ENCODE measurements around the gene SLC1A5. TPM values are rescaled to one million over a fixed set of nuclear protein-coding genes. Genes with fewer than 3 reads are reported as not detected.

The SLC1A5 gene
- total RNA-seq, 1 experiment from 2014 or later = 104 TPM

- ChIA-PET CTCF (no interaction called here), POLR2A (interaction anchor here (0.7 kb wide), 1 partner anchor 41 kb away, joined by 5 read pairs; no protein-coding TSS in a partner anchor)
- BruUV-seq (replicated peaks) = no TSS peak
- H3K27ac ChIP-seq (ENCODE audit: low read length) = no peak overlapping the region
- intact Hi-C loops (cut with micrococcal nuclease; ENCODE audit: unreplicated experiment) = no loop called here
- no peak for ATAC-seq
- H3K27me3 ChIP-seq (ENCODE audit: control insufficient read depth, insufficient read depth, low read length) = no peaks in the 10 kb centered on the region
- peaks cover 6% of the 10 kb centered on the region for H3K4me1 ChIP-seq (ENCODE audit: control insufficient read depth, insufficient read depth, low read length)
- no peak overlapping the region; a peak in 1 of 4 replicates for H3K4me3 ChIP-seq (ENCODE audit: low read depth in 2 of 2, low read length in 2 of 2)
- in situ Hi-C loops (cut with HindIII; ENCODE audit: low pct_unique_long_range_greater_than_20kb, low sequenced_read_pairs) = no loop called here
- no peak for DNase-seq (ENCODE audit: low read depth, low spot score)
- no peaks in the 10 kb centered on the region for H3K9me3 ChIP-seq (ENCODE audit: control insufficient read depth, insufficient read depth, low read depth, low read length)
- H3K36me3 ChIP-seq (ENCODE audit: control insufficient read depth, insufficient read depth, low read length) = peaks cover 3% of the 10 kb centered on the region; the same call in 1 of the 2 replicates
- no peak for TF ChIP-seq TCF7L2 (IDR thresholded peaks at IDR 0.05; ENCODE audit: low read depth, low read length)
- no peak for TF ChIP-seq POLR2AphosphoS5 (IDR thresholded peaks at IDR 0.05; ENCODE audit: low read depth, low read length)
- TF ChIP-seq SIN3A (IDR thresholded peaks at IDR 0.05; ENCODE audit: borderline replicate concordance, insufficient read depth, low read depth, low read length) = no peak
- no peak for TF ChIP-seq CTCF (IDR thresholded peaks at IDR 0.05)
- no peak for TF ChIP-seq REST (IDR thresholded peaks at IDR 0.05; ENCODE audit: insufficient read depth in 1 of 2, low read depth in 2 of 2, low read length in 1 of 2)
Measured at GRCh38 chr19:46788968-46789338, 559 bp upstream of the SLC1A5 start.

- intact Hi-C loops (cut with micrococcal nuclease; ENCODE audit: unreplicated experiment) = no loop called here
- no peaks in the 10 kb centered on the region for H3K9me3 ChIP-seq (ENCODE audit: control insufficient read depth, insufficient read depth, low read depth, low read length)
- peaks cover 3% of the 10 kb centered on the region; the same call in 1 of the 2 replicates for H3K36me3 ChIP-seq (ENCODE audit: control insufficient read depth, insufficient read depth, low read length)
- peak overlapping the region; percentile 87 to 92 for H3K4me3 ChIP-seq (ENCODE audit: low read depth in 2 of 2, low read length in 2 of 2)
- peak; percentile 33 for ATAC-seq
- peaks cover 8% of the 10 kb centered on the region for H3K4me1 ChIP-seq (ENCODE audit: control insufficient read depth, insufficient read depth, low read length)
- ChIA-PET CTCF (no interaction called here), POLR2A (interaction anchor here (0.8 kb wide), 1 partner anchor 10 kb away, joined by 8 read pairs; no protein-coding TSS in a partner anchor)
- TF ChIP-seq SIN3A (IDR thresholded peaks at IDR 0.05; ENCODE audit: borderline replicate concordance, insufficient read depth, low read depth, low read length) = 0 out of 2 replicates have a peak, but pooled peaks have one; percentile 30
- TF ChIP-seq CTCF (IDR thresholded peaks at IDR 0.05) = no peak
- no peak for TF ChIP-seq POLR2AphosphoS5 (IDR thresholded peaks at IDR 0.05; ENCODE audit: low read depth, low read length)
- in situ Hi-C loops (cut with HindIII; ENCODE audit: low pct_unique_long_range_greater_than_20kb, low sequenced_read_pairs) = no loop called here
- DNase-seq (ENCODE audit: low read depth, low spot score) = no peak
- no peaks in the 10 kb centered on the region for H3K27me3 ChIP-seq (ENCODE audit: control insufficient read depth, insufficient read depth, low read length)
- H3K27ac ChIP-seq (ENCODE audit: low read length) = peak overlapping the region; percentile 89
- TSS peak; percentile 82 for BruUV-seq (replicated peaks)
Measured at GRCh38 chr19:46787331-46788261, 798 bp downstream of the SLC1A5 start.

All from Panc1 (cell line).